ENCODE measurements around the gene EDEM1.

EDEM1 gene

DNA sequence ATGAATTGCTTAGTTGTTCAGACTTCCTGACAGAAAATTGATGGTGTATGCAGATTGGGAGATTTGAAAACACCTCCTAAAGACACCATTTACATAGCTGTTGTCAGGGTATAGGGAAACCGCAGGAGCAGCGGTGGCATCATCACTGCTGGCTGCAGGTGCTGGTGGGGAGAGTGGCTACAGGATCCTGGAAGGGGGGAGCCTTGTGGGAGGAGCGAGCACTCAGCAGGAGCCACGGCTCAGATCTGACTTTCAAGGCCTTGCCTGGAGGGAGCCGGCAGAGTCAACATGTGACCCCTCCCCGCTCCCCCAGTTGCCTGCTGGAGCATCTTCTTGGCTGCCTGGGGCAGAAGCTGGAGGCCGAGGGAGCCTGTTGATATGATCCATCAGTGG, 26.1 kb downstream of the EDEM1 start:
- H3K4me3 ChIP-seq (ENCODE audit: low read depth, low read length) = no peak overlapping the region
- TF ChIP-seq, protein P1, sequence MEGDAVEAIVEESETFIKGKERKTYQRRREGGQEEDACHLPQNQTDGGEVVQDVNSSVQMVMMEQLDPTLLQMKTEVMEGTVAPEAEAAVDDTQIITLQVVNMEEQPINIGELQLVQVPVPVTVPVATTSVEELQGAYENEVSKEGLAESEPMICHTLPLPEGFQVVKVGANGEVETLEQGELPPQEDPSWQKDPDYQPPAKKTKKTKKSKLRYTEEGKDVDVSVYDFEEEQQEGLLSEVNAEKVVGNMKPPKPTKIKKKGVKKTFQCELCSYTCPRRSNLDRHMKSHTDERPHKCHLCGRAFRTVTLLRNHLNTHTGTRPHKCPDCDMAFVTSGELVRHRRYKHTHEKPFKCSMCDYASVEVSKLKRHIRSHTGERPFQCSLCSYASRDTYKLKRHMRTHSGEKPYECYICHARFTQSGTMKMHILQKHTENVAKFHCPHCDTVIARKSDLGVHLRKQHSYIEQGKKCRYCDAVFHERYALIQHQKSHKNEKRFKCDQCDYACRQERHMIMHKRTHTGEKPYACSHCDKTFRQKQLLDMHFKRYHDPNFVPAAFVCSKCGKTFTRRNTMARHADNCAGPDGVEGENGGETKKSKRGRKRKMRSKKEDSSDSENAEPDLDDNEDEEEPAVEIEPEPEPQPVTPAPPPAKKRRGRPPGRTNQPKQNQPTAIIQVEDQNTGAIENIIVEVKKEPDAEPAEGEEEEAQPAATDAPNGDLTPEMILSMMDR (conservative IDR thresholded peaks at IDR 0.05; ENCODE audit: low read depth, low read length) = no peak
- no peak for DNase-seq (ENCODE audit: low read depth)

GRCh38 chr3:5214352-5214751, 26.8 kb downstream of the EDEM1 start:
- DNase-seq (ENCODE audit: low read depth) = no peak
- no peak overlapping the region for H3K4me3 ChIP-seq (ENCODE audit: low read depth, low read length)
- TF ChIP-seq, protein P1 (conservative IDR thresholded peaks at IDR 0.05; ENCODE audit: low read depth, low read length) = no peak

DNA sequence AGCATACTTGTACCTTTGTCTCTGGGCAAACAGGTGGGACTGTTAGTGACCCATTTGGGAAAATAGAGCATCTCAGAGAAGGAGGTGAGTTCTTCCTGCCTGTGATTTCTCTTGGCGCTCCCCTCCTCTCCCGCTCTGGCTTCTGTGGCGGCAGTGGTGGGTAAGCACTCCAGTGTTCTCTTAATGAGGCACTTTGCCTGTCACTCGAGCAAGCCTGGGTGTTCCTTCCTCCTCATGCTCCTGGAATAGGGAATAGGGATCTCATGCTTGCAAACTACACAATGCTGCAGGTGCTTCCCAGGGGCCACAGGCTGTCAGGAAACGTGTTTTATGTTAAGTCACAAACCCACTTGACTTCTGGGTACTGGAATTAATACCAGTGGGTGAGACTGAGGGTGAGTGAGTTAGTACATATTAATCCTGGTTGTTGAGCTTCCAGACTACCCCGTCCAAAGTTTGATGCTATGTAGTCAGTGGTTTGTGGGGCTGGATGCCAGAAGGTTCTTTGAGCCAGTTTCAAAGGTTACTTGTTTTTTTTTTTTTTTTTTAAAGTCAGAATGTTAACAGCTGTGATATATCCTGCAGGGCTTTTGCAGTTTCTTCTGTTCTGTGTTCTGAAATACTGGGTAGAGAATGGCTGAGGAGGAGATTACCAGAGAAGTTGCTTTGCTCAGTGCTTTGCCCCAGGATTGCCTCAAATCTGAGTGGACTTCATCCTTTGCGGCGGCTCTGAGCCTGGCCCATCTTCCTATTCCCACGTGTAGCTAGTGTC, 30.5 kb downstream of the EDEM1 start:
- TF ChIP-seq, protein P1 (conservative IDR thresholded peaks at IDR 0.05; ENCODE audit: low read depth, low read length) = no peak
- H3K4me3 ChIP-seq (ENCODE audit: low read depth, low read length) = no peak overlapping the region
- peak; percentile 46 for DNase-seq (ENCODE audit: low read depth)

- TF ChIP-seq, protein P1 (conservative IDR thresholded peaks at IDR 0.05; ENCODE audit: low read depth, low read length) = no peak
- no peak for DNase-seq (ENCODE audit: low read depth)
- H3K4me3 ChIP-seq (ENCODE audit: low read depth, low read length) = no peak overlapping the region
These were observed 31.3 kb downstream of the EDEM1 start for GRCh38 chr3:5218815-5219214.

GRCh38 chr3:5219216-5219615, 31.7 kb downstream of the EDEM1 start:
- H3K4me3 ChIP-seq (ENCODE audit: low read depth, low read length) = no peak overlapping the region
- no peak for DNase-seq (ENCODE audit: low read depth)
- TF ChIP-seq, protein P1 (conservative IDR thresholded peaks at IDR 0.05; ENCODE audit: low read depth, low read length) = no peak

DNA sequence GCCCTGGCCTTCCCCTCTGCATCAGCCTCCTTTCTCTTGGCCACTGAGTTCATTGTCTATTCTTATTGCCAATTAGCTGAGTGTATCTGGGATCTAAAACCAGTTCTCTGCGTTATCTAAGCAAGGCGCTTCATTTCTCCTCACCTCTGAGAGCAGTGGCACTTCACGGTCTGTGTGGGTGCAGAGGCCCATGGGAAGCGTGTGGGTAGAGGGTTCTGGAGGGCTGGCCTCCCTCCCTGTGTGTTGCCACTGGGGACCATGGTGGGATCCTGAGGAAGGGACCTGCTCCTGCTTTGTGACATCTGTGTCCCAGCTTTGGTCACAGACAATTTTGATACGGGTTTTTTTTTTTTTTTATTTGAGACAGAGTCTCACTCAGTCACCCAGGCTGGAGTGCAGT, 32.7 kb downstream of the EDEM1 start:
- TF ChIP-seq, protein P1 (conservative IDR thresholded peaks at IDR 0.05; ENCODE audit: low read depth, low read length) = no peak
- DNase-seq (ENCODE audit: low read depth) = no peak

More for the DNA sequence above, 32.7 kb downstream of the EDEM1 start:
- H3K4me3 ChIP-seq (ENCODE audit: low read depth, low read length) = no peak overlapping the region
